K562 (cell line): ENCODE measurements around the gene DZIP1. TPM values are rescaled to one million over a fixed set of nuclear protein-coding genes. Genes with fewer than 3 reads are reported as not detected.

Source experiments
- ARHGAP35 ChIP-seq: fragments of 450-650 bp; IDR thresholded peaks from 2 replicates; pipeline ENCODE4 v1.6.1; 2018; ENCODE audit not compliant: partially characterized antibody
- ARID2 ChIP-seq: fragments of 450-650 bp; IDR thresholded peaks from 2 replicates; pipeline ENCODE4 v1.6.1; 2017; ENCODE audit warnings: antibody characterized with exemption, mild to moderate bottlenecking
- ATF6 ChIP-seq: sonication (generic); formaldehyde crosslinking; IDR thresholded peaks from 2 replicates; pipeline ENCODE4 v1.4.0; 2020; ENCODE audit warnings: mild to moderate bottlenecking, missing genetic modification reagents
- CREB3L1 ChIP-seq: fragments of 450-650 bp; IDR thresholded peaks from 2 replicates; pipeline ENCODE4 v1.6.1; 2014; ENCODE audit warnings: low read depth, mild to moderate bottlenecking, moderate library complexity, borderline replicate concordance
- E2F3 ChIP-seq: fragments of 250-450 bp; sonication (Bioruptor Pico); IDR thresholded peaks from 2 replicates; pipeline ENCODE4 v1.4.0; 2020; ENCODE audit warnings: mild to moderate bottlenecking
- KDM1A ChIP-seq, 2 experiments: fragments of 450-650 bp; IDR thresholded peaks; 2 replicates each; pipeline ENCODE4 v1.6.1; 2016; ENCODE audit warnings: mild to moderate bottlenecking in 2 of 2
- KDM2B ChIP-seq: fragments of 250-450 bp; sonication (Bioruptor Pico); IDR thresholded peaks from 2 replicates; pipeline ENCODE4 v1.8.0; 2021; ENCODE audit warnings: mild to moderate bottlenecking, moderate library complexity
- MGA ChIP-seq: fragments of 450-650 bp; IDR thresholded peaks from 2 replicates; pipeline ENCODE4 v1.6.1; 2016; ENCODE audit warnings: mild to moderate bottlenecking, moderate library complexity
- NR2C1 ChIP-seq, 2 experiments: fragments of 450-650 bp; IDR thresholded peaks; 2 replicates each; pipeline ENCODE4 v1.6.1; 2017; ENCODE audit warnings: mild to moderate bottlenecking in 2 of 2, antibody characterized with exemption in 1 of 2, inconsistent platforms in 1 of 2, missing compliant biosample characterization in 1 of 2, missing genetic modification characterization in 1 of 2
- OTX1 ChIP-seq: fragments of 450-650 bp; formaldehyde crosslinking; IDR thresholded peaks from 2 replicates; pipeline ENCODE4 v1.4.0; 2022; ENCODE audit warnings: mild to moderate bottlenecking
- RFX1 ChIP-seq: fragments of 450-650 bp; IDR thresholded peaks from 2 replicates; pipeline ENCODE4 v1.6.1; 2016; ENCODE audit warnings: mild to moderate bottlenecking, moderate library complexity
- SNIP1 ChIP-seq: fragments of 450-650 bp; IDR thresholded peaks from 2 replicates; pipeline ENCODE4 v1.7.1; 2017; ENCODE audit warnings: low read depth, mild to moderate bottlenecking
- XRCC3 ChIP-seq: fragments of 450-650 bp; IDR thresholded peaks from 2 replicates; pipeline ENCODE4 v1.6.1; 2017; ENCODE audit warnings: mild to moderate bottlenecking, moderate library complexity
- ZNF282 ChIP-seq: sonication (generic); formaldehyde crosslinking; IDR thresholded peaks from 2 replicates; pipeline ENCODE4 v1.8.1; 2023; ENCODE audit warnings: missing genetic modification reagents
- ZNF511 ChIP-seq: sonication (generic); formaldehyde crosslinking; IDR thresholded peaks from 2 replicates; pipeline ENCODE4 v1.8.0; 2022; ENCODE audit warnings: mild to moderate bottlenecking, missing genetic modification reagents
- polyA plus RNA-seq, 8 experiments: library from polyadenylated mRNA; depleted of rRNA in 4 of 8; stranded (reverse) in 5 of 8; unstranded in 3 of 8; fragments of >200 nt; fragmentation: Nextera tagmentation in 2 of 8; fragmentation: Illumina TruSeq in 1 of 8; extraction: Ambion mirVana in 2 of 8; extraction: Trizol in 1 of 8; gene quantifications; 2 replicates each; pipeline versions ENCODE4 v1.2.1 to v1.2.3, GENCODE V29; 2011 to 2014; ENCODE audit warnings: inconsistent platforms in 1 of 8, missing spikeins in 1 of 8
- total RNA-seq, 7 experiments: library from RNA; depleted of rRNA in 6 of 7; stranded (reverse); fragments of >200 nt in 6 of 7; fragmentation: Illumina TruSeq in 2 of 7; extraction: Trizol in 2 of 7; gene quantifications; 2 replicates each; pipeline versions ENCODE4 v1.2.1 to v1.2.3, GENCODE V29; 2011 to 2021; ENCODE audit warnings: low replicate concordance in 1 of 7

Gene DZIP1
- total and polyA plus RNA-seq, 9 of the 15 experiments (the other 6 are each of a cell fraction or from before 2014, with no cell fraction given) = 0.07 TPM; not detected in 8

- TF ChIP-seq MGA = no peak
- no peak for TF ChIP-seq ZNF511 (CRISPR knock-in tag)
- TF ChIP-seq E2F3 (CRISPR knock-in tag) = no peak
- TF ChIP-seq XRCC3 = no peak
- no peak for TF ChIP-seq ZNF282
- no peak for TF ChIP-seq OTX1 (CRISPR knock-in tag)
- no peak for TF ChIP-seq ATF6 (CRISPR knock-in tag)
- TF ChIP-seq KDM1A (IDR thresholded peaks at IDR 0.05) = no peak
- TF ChIP-seq CREB3L1 = no peak
- no peak for TF ChIP-seq ARHGAP35
- TF ChIP-seq NR2C1 (IDR thresholded peaks at IDR 0.05) = no peak
- TF ChIP-seq NR2C1 (tag; IDR thresholded peaks at IDR 0.05) = no peak
- no peak for TF ChIP-seq SNIP1
- TF ChIP-seq RFX1 = no peak
- TF ChIP-seq KDM2B (CRISPR knock-in tag) = no peak
- no peak for TF ChIP-seq ARID2
Observed at GRCh38 chr13:95630593-95630992, 13.9 kb downstream of the DZIP1 start (continued).
